OCI-LY7 (cell line): ENCODE measurements around the gene ARL8B. TPM values are rescaled to one million over a fixed set of nuclear protein-coding genes. Genes with fewer than 3 reads are reported as not detected.

Experiments used
- BruUV-seq: library from RNA; stranded (reverse); fragments of 400-500 nt; replicated peaks from 2 replicates; lab custom pipeline; 2021; lab: Mats Ljungman, UMichigan
- CTCF ChIA-PET: fragments of 300-600 bp; sonication (Branson Sonifier 250); formaldehyde crosslinking; loops from one replicate; lab custom pipeline; 2022; ENCODE audit warnings: antibody characterized with exemption; ENCODE audit not compliant: unreplicated experiment; lab: Charles Lee
- POLR2A ChIA-PET: fragments of 300-600 bp; sonication (Branson Sonifier 250); formaldehyde crosslinking; loops from one replicate; lab custom pipeline; 2022; ENCODE audit warnings: antibody characterized with exemption; lab: Charles Lee
- DNase-seq: peaks from one replicate; pipeline ENCODE4 v3.0.0-alpha.2; 2015; ENCODE audit warnings: low spot score
- H2AFZ ChIP-seq: fragments of 200-600 bp; sonication (generic), shearing (Covaris generic); 2 replicates; pipeline ENCODE4 v1.6.1; 2014; ENCODE audit warnings: mild to moderate bottlenecking, antibody characterized with exemption, low read length, moderate library complexity
- H3K27ac ChIP-seq: fragments of 200-600 bp; sonication (generic); 2 replicates; pipeline ENCODE4 v1.5.1; 2014; ENCODE audit warnings: mixed run types, low read depth, mild to moderate bottlenecking, moderate library complexity, low read length, inconsistent platforms; ENCODE audit not compliant: poor library complexity, severe bottlenecking
- H3K36me3 ChIP-seq: fragments of 200-600 bp; sonication (generic); 2 replicates; pipeline ENCODE4 v1.6.1; 2014; ENCODE audit warnings: mild to moderate bottlenecking, antibody characterized with exemption, low read length, moderate library complexity, mixed read lengths; ENCODE audit not compliant: insufficient read depth
- H3K4me1 ChIP-seq: fragments of 200-600 bp; sonication (generic); 2 replicates; pipeline ENCODE4 v1.5.1; 2014; ENCODE audit warnings: mild to moderate bottlenecking, low read length; ENCODE audit not compliant: insufficient read depth, poor library complexity, severe bottlenecking
- H3K4me2 ChIP-seq: fragments of 200-600 bp; sonication (generic); 2 replicates; pipeline ENCODE4 v1.6.1; 2014; ENCODE audit warnings: mild to moderate bottlenecking, low read length
- H3K4me3 ChIP-seq: fragments of 200-600 bp; sonication (generic); 2 replicates; pipeline ENCODE4 v1.5.1; 2014; ENCODE audit warnings: mild to moderate bottlenecking, low read depth, low read length; ENCODE audit not compliant: poor library complexity, severe bottlenecking
- H3K79me2 ChIP-seq: fragments of 200-600 bp; sonication (generic); 2 replicates; pipeline ENCODE4 v1.6.1; 2016; ENCODE audit warnings: low read depth, mild to moderate bottlenecking, low read length, moderate library complexity, mixed read lengths; ENCODE audit not compliant: insufficient read depth
- H3K9me2 ChIP-seq: fragments of 200-600 bp; sonication (generic); 2 replicates; pipeline ENCODE4 v1.6.1; 2016; ENCODE audit warnings: mild to moderate bottlenecking, low read length, mixed read lengths; ENCODE audit not compliant: insufficient read depth
- H3K9me3 ChIP-seq: fragments of 200-600 bp; sonication (generic); 2 replicates; pipeline ENCODE4 v1.6.1; 2014; ENCODE audit warnings: mild to moderate bottlenecking, mixed run types, low read length, mixed read lengths
- H4K20me1 ChIP-seq: fragments of 200-600 bp; sonication (generic); 2 replicates; pipeline ENCODE4 v1.6.1; 2014; ENCODE audit warnings: mild to moderate bottlenecking, antibody characterized with exemption, low read length, moderate library complexity, mixed read lengths; ENCODE audit not compliant: insufficient read depth
- CTCF ChIP-seq: fragments of 200-600 bp; sonication (generic); conservative IDR thresholded peaks from 2 replicates; pipeline ENCODE4 v1.5.1; 2014; ENCODE audit warnings: mild to moderate bottlenecking, antibody characterized with exemption, low read length, moderate library complexity, mixed read lengths
- EZH2phosphoT487 ChIP-seq: fragments of 200-600 bp; sonication (generic); IDR thresholded peaks from 2 replicates; pipeline ENCODE4 v1.6.1; 2018; ENCODE audit warnings: low read depth, borderline replicate concordance, mild to moderate bottlenecking, mixed run types, antibody characterized with exemption, low read length, moderate library complexity, mixed read lengths
- intact Hi-C: fragments of 100-400 bp; cut with micrococcal nuclease; formaldehyde crosslinking; loops from one replicate; pipeline ENCODE4 v1.10.0; 2022; ENCODE audit not compliant: unreplicated experiment
- total RNA-seq, 2 experiments: library from RNA; depleted of rRNA in 1 of 2; stranded (reverse); fragments of >200 nt in 1 of 2; shearing (Covaris generic) in 1 of 2; gene quantifications; 2 replicates each; pipeline ENCODE4 v1.2.3, GENCODE V29; 2014 to 2022

Gene ARL8B
- total RNA-seq, 2 experiments from 2014 or later, result 27.1 to 60.4 TPM

- Histone ChIP-seq H3K27ac (peak overlapping the region; percentile 99), H3K9me2 (no peaks in the 10 kb centered on the region), H3K4me1 (peaks cover 83% of the 10 kb centered on the region), H3K36me3 (peaks cover 88% of the 10 kb centered on the region), H3K79me2 (peaks cover 86% of the 10 kb centered on the region), H2AFZ (no peak overlapping the region), H3K4me2 (peak overlapping the region; percentile 69), H3K4me3 (peak overlapping the region; percentile 46), H3K9me3 (no peaks in the 10 kb centered on the region), H4K20me1 (peaks cover 12% of the 10 kb centered on the region; the same call in 1 of the 2 replicates)
- TF ChIP-seq EZH2phosphoT487, result no peak
- no peak for TF ChIP-seq CTCF
- POLR2A ChIA-PET, result interaction anchor here (0.6 to 11.4 kb wide), 23 partner anchors 8 to 704 kb away, joined by 3 to 444 read pairs (median 4); partner anchors contain the start of genes ARL8B, EDEM1 and ITPR1
- CTCF ChIA-PET, result interaction anchor here (1.6 to 2.2 kb wide), 2 partner anchors 10 to 15 kb away, joined by 3 to 5 read pairs; no protein-coding TSS in a partner anchor
- BruUV-seq, result TSS peak; percentile 98
- intact Hi-C loops, result loop anchor here (1.0 to 2.0 kb wide), 2 partner anchors 10 to 16 kb away; partner anchors contain the start of gene EDEM1
- no peak for DNase-seq
Measured at GRCh38 chr3:5197022-5197421, 74.9 kb downstream of the ARL8B start.

GRCh38 chr3:5197470-5198312 is 75.6 kb downstream of the ARL8B start:
- Histone ChIP-seq H3K4me3 (peak overlapping the region; percentile 52), H3K79me2 (peaks cover 86% of the 10 kb centered on the region), H3K9me2 (no peaks in the 10 kb centered on the region), H3K4me2 (peak overlapping the region; percentile 69), H3K36me3 (peaks cover 88% of the 10 kb centered on the region), H3K4me1 (peaks cover 77% of the 10 kb centered on the region), H2AFZ (no peak overlapping the region), H4K20me1 (peaks cover 10% of the 10 kb centered on the region; the same call in 1 of the 2 replicates), H3K27ac (peak overlapping the region; percentile 99), H3K9me3 (no peaks in the 10 kb centered on the region)
- TF ChIP-seq EZH2phosphoT487, result no peak
- TF ChIP-seq CTCF, result no peak
- CTCF ChIA-PET, result interaction anchor here (1.6 to 2.2 kb wide), 2 partner anchors 11 to 16 kb away, joined by 3 to 5 read pairs; no protein-coding TSS in a partner anchor
- BruUV-seq, result no TSS peak
- intact Hi-C loops, result loop anchor here (1.0 to 2.0 kb wide), 2 partner anchors 10 to 17 kb away; partner anchors contain the start of gene EDEM1
- peak; percentile 94 for DNase-seq
- POLR2A ChIA-PET, result interaction anchor here (0.5 to 11.4 kb wide), 23 partner anchors 7 to 702 kb away, joined by 3 to 444 read pairs (median 4); partner anchors contain the start of genes ARL8B and EDEM1
